Smooth muscle cell of bladder (primary cell): ENCODE data around the gene TARS2. TPM values are rescaled to one million over a fixed set of nuclear protein-coding genes. Genes with fewer than 3 reads are reported as not detected.

ENCODE experiments used
- total RNA-seq: library from RNA; depleted of rRNA; stranded (reverse); fragments of >200 nt; gene quantifications from 2 replicates; pipeline ENCODE4 v1.2.3, GENCODE V29; 2014

Gene TARS2, protein sequence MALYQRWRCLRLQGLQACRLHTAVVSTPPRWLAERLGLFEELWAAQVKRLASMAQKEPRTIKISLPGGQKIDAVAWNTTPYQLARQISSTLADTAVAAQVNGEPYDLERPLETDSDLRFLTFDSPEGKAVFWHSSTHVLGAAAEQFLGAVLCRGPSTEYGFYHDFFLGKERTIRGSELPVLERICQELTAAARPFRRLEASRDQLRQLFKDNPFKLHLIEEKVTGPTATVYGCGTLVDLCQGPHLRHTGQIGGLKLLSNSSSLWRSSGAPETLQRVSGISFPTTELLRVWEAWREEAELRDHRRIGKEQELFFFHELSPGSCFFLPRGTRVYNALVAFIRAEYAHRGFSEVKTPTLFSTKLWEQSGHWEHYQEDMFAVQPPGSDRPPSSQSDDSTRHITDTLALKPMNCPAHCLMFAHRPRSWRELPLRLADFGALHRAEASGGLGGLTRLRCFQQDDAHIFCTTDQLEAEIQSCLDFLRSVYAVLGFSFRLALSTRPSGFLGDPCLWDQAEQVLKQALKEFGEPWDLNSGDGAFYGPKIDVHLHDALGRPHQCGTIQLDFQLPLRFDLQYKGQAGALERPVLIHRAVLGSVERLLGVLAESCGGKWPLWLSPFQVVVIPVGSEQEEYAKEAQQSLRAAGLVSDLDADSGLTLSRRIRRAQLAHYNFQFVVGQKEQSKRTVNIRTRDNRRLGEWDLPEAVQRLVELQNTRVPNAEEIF
- 10.8 and 13.5 TPM in 2 replicates for total RNA-seq

DNA sequence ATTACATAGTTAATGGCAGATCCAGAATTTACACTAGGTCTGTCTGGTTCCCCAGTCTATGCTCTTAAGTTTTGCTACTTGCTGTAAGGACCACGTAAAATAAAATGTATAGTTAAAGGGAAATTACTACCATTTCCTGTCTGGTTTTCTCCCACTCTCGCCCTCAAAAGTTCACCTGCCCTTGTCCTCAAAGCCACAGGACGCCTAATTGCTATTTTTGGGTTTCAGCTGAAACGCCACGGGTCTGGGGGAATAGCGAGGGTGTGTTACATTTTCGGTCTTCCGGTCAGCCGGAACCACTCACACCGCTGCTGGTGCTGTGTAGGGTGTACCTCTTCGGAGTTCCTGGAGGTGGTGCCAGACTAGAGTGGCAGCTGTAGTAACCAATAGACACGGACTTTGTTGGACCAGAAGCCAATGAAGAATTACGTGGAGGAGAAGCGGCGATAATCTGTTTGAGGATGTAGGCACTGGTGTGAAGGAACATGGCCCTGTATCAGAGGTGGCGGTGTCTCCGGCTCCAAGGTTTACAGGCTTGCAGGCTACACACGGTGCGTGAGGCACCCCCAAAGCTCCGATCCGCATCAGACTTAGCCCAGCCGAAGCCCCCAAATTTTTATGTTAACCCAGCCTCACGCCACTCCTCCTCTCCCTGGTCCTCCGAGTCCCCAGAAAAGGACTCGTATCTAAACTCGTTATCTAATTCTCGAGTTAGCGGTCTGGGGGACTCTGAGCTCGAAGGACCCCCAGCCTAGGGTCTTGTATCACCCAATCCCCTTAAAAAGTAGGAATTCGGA lies at the start of gene TARS2:
Gene TARS2, plus strand, starts transcription at position 454 of the 797 bp plus-strand sequence. Its CDS starts 32 bp downstream, at position 486.

DNA sequence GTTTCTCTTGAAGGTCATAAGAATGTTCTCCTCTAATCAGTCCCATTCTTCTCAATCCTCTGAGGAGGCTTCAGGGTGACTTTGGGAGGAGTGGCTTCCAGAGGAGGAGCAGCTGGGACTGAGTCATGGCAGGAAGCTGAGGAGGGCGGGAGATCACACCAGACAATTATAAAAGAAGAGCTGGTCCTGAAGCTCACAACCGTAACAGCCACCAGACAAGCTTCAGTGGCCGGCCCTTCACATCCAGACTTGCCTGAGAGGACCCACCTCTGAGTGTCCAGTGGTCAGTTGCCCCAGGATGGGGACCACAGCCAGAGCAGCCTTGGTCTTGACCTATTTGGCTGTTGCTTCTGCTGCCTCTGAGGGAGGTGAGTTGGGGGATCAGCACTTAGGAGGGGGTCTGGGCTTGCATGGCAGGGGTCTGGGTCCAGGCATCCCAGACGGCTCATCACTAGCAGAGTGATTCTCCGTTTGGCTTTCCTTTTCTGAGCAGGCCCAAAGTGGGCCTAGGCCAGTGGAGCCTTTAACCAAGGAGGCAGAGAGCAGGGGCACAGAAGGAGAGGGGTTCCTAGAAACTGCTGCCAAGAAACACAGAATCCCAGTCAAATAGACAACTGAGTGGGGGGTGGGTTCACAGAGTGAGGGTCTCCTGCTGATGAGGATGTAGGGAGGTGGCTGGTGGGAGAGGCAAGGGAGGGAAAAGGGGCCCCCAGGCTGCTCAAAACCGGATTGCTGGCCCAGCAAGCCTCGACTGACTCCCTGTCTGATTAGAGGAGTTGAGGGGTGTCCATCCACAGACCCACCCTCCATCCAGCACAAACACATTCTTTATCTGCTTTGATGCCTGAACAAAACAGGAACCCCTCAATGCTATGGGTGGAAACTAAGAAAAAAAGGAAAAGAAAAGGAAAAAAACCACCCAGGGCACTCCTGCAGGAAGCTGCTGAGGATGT lies 21.0 kb downstream of the TARS2 start, which contains the start of gene ECM1:
Gene ECM1, plus strand, starts transcription at position 198 of the 953 bp plus-strand sequence. Its CDS starts 101 bp downstream, at position 299.

GRCh38 chr1:150515328-150516049 lies 28.3 kb downstream of the TARS2 start, which contains the start of gene FALEC:
FALEC (plus strand) TSS chr1:150515752.

GRCh38 chr1:150548632-150549495 lies 61.6 kb downstream of the TARS2 start, which contains the start of gene ADAMTSL4:
ADAMTSL4 (plus strand) TSS chr1:150549408; CDS start chr1:150552289, 2,881 bp downstream.

Other genes starting within 250 kb of the TARS2 start
- not detected in 2 replicates for gene CA14, start 229.6 kb upstream of the TARS2 start, total RNA-seq
- 92.0 and 110 TPM in 2 replicates for gene APH1A, start 218.4 kb upstream of the TARS2 start, total RNA-seq
- gene C1orf54, start 214.6 kb upstream of the TARS2 start, total RNA-seq: 11.5 and 12.5 TPM in 2 replicates
- gene CIART, start 204.9 kb upstream of the TARS2 start, total RNA-seq: 3.0 and 4.6 TPM in 2 replicates
- gene MRPS21, start 193.6 kb upstream of the TARS2 start, total RNA-seq: 107 and 111 TPM in 2 replicates
- gene PRPF3, start 165.9 kb upstream of the TARS2 start, total RNA-seq: 29.9 and 38.6 TPM in 2 replicates
- gene RPRD2, start 123.3 kb upstream of the TARS2 start, total RNA-seq: 4.9 and 5.4 TPM in 2 replicates
- 6.3 and 7.8 TPM in 2 replicates for gene ECM1, start 20.7 kb downstream of the TARS2 start, total RNA-seq
- 0.18 and 0.57 TPM in 2 replicates for gene FALEC, start 28.3 kb downstream of the TARS2 start, total RNA-seq
- gene ADAMTSL4, start 62.0 kb downstream of the TARS2 start, total RNA-seq: 3.6 and 4.8 TPM in 2 replicates
- gene MCL1, start 92.2 kb downstream of the TARS2 start, total RNA-seq: 127 and 177 TPM in 2 replicates
- 55.3 and 64.6 TPM in 2 replicates for gene ENSA, start 142.2 kb downstream of the TARS2 start, total RNA-seq
- 7.7 and 7.8 TPM in 2 replicates for gene GOLPH3L, start 209.7 kb downstream of the TARS2 start, total RNA-seq
- not detected in 2 replicates for gene HORMAD1, start 233.5 kb downstream of the TARS2 start, total RNA-seq